Activated T-cell treated with anti-CD3 and anti-CD28 coated beads, Interleukin-2, amount 50 U/mL, for 4 hours (primary cell): ENCODE measurements around the gene CD151. TPM values are rescaled to one million over a fixed set of nuclear protein-coding genes. Genes with fewer than 3 reads are reported as not detected.

ENCODE experiments used
- ATAC-seq, 2 donors: fragments of 200-7000 bp; cut with Tn5 transposase; one replicate each; pipeline ENCODE4 v1.10.0; 2021
- DNase-seq: peaks from one replicate; pipeline ENCODE4 v3.0.0-alpha.2; 2020
- H3K27me3 Mint-ChIP-seq: one replicate; pipeline ENCODE4 v1.8.0; 2021; ENCODE audit warnings: low read depth, mixed read lengths
- H3K36me3 Mint-ChIP-seq: one replicate; pipeline ENCODE4 v1.8.0; 2022; ENCODE audit warnings: mixed read lengths; ENCODE audit not compliant: insufficient read depth
- H3K4me1 Mint-ChIP-seq: one replicate; pipeline ENCODE4 v1.8.0; 2021; ENCODE audit warnings: low read depth, mixed read lengths
- H3K4me3 Mint-ChIP-seq: one replicate; pipeline ENCODE4 v1.8.0; 2021; ENCODE audit warnings: mild to moderate bottlenecking, moderate library complexity, mixed read lengths
- H3K9me3 Mint-ChIP-seq: one replicate; pipeline ENCODE4 v1.8.0; 2021; ENCODE audit warnings: mixed read lengths
- total RNA-seq, 3 donors: library from RNA; stranded (reverse); gene quantifications; one replicate each; pipeline ENCODE4 v1.2.1, GENCODE V29; 2021

Gene CD151
- total RNA-seq, 3 donors from 2014 or later, result 33.5 to 39.2 (median 35.6) TPM

- DNase-seq (no peak), ATAC-seq (no peak)
- Mint-ChIP-seq H3K9me3 (no peaks in the 10 kb centered on the region), H3K4me1 (peaks cover 9% of the 10 kb centered on the region), H3K27me3 (peaks cover 1% of the 10 kb centered on the region), H3K36me3 (peaks cover 7% of the 10 kb centered on the region), H3K4me3 (peak overlapping the region; percentile 93)
These were observed 38.6 kb upstream of the CD151 start for GRCh38 chr11:794013-794765.

- Mint-ChIP-seq H3K27me3 (no peaks in the 10 kb centered on the region), H3K4me3 (peak overlapping the region; percentile 93), H3K9me3 (no peaks in the 10 kb centered on the region), H3K36me3 (peaks cover 7% of the 10 kb centered on the region), H3K4me1 (peaks cover 9% of the 10 kb centered on the region)
- no peak for ATAC-seq
- DNase-seq, result no peak
These were observed 37.8 kb upstream of the CD151 start for GRCh38 chr11:794766-795633.

GRCh38 chr11:795634-796564 is 36.9 kb upstream of the CD151 start:
- ATAC-seq (peak; percentile 68 to 73), DNase-seq (peak; percentile 71)
- Mint-ChIP-seq H3K27me3 (no peaks in the 10 kb centered on the region), H3K9me3 (no peaks in the 10 kb centered on the region), H3K4me1 (peaks cover 9% of the 10 kb centered on the region), H3K36me3 (peaks cover 7% of the 10 kb centered on the region), H3K4me3 (peak overlapping the region; percentile 93)

- H3K9me3 Mint-ChIP-seq, result no peaks in the 10 kb centered on the region
- peak overlapping the region; percentile 93 for H3K4me3 Mint-ChIP-seq
- H3K4me1 Mint-ChIP-seq, result peaks cover 9% of the 10 kb centered on the region
- no peak for DNase-seq
- H3K36me3 Mint-ChIP-seq, result peaks cover 3% of the 10 kb centered on the region
- H3K27me3 Mint-ChIP-seq, result no peaks in the 10 kb centered on the region
- ATAC-seq, result no peak
These were observed 36.0 kb upstream of the CD151 start for GRCh38 chr11:796565-797295.

- no peaks in the 10 kb centered on the region for H3K27me3 Mint-ChIP-seq
- no peaks in the 10 kb centered on the region for H3K36me3 Mint-ChIP-seq
- no peaks in the 10 kb centered on the region for H3K9me3 Mint-ChIP-seq
- H3K4me1 Mint-ChIP-seq, result peaks cover 9% of the 10 kb centered on the region
- H3K4me3 Mint-ChIP-seq, result peak overlapping the region; percentile 93
- DNase-seq (peak; percentile 57), ATAC-seq (peak; percentile 42 to 47)
These were observed 35.3 kb upstream of the CD151 start for GRCh38 chr11:797296-798092.

GRCh38 chr11:798093-798713 is 34.5 kb upstream of the CD151 start, which contains the start of gene SLC25A22:
TSS of gene SLC25A22 (minus strand) at chr11:798281. CDS start at chr11:795006, 3,275 bp downstream.
- DNase-seq, result peak; percentile 80
- Mint-ChIP-seq H3K27me3 (no peaks in the 10 kb centered on the region), H3K4me1 (peaks cover 11% of the 10 kb centered on the region), H3K36me3 (no peaks in the 10 kb centered on the region), H3K4me3 (peak within 1 kb of the TSS; percentile 93), H3K9me3 (no peaks in the 10 kb centered on the region)
- peak; percentile 57 to 65 for ATAC-seq

- ATAC-seq (no peak), DNase-seq (no peak)
- H3K27me3 Mint-ChIP-seq, result no peaks in the 10 kb centered on the region
- no peaks in the 10 kb centered on the region for H3K36me3 Mint-ChIP-seq
- no peaks in the 10 kb centered on the region for H3K9me3 Mint-ChIP-seq
- H3K4me3 Mint-ChIP-seq, result no peak overlapping the region
- peaks cover 18% of the 10 kb centered on the region for H3K4me1 Mint-ChIP-seq
These were observed 33.0 kb upstream of the CD151 start for GRCh38 chr11:799641-800316.

GRCh38 chr11:800473-800872 is 32.3 kb upstream of the CD151 start:
- Mint-ChIP-seq H3K4me1 (peaks cover 18% of the 10 kb centered on the region), H3K27me3 (no peaks in the 10 kb centered on the region), H3K9me3 (no peaks in the 10 kb centered on the region), H3K36me3 (no peaks in the 10 kb centered on the region), H3K4me3 (no peak overlapping the region)
- DNase-seq (no peak), ATAC-seq (no peak)

GRCh38 chr11:801097-801780 is 31.5 kb upstream of the CD151 start:
- ATAC-seq (no peak), DNase-seq (no peak)
- Mint-ChIP-seq H3K27me3 (no peaks in the 10 kb centered on the region), H3K9me3 (no peaks in the 10 kb centered on the region), H3K4me3 (no peak overlapping the region), H3K4me1 (peaks cover 16% of the 10 kb centered on the region), H3K36me3 (no peaks in the 10 kb centered on the region)

GRCh38 chr11:802018-802617 is 30.6 kb upstream of the CD151 start:
- DNase-seq, result no peak
- no peaks in the 10 kb centered on the region for H3K36me3 Mint-ChIP-seq
- H3K27me3 Mint-ChIP-seq, result no peaks in the 10 kb centered on the region

GRCh38 chr11:802693-803466 is 29.9 kb upstream of the CD151 start:
- H3K9me3 Mint-ChIP-seq, result no peaks in the 10 kb centered on the region
- H3K4me1 Mint-ChIP-seq, result peaks cover 10% of the 10 kb centered on the region
- no peaks in the 10 kb centered on the region for H3K36me3 Mint-ChIP-seq
- ATAC-seq, result no peak
- no peak overlapping the region for H3K4me3 Mint-ChIP-seq
- DNase-seq, result no peak
- H3K27me3 Mint-ChIP-seq, result no peaks in the 10 kb centered on the region

More at GRCh38 chr11:802018-802617, 30.6 kb upstream of the CD151 start:
- H3K4me1 Mint-ChIP-seq, result peaks cover 10% of the 10 kb centered on the region
- ATAC-seq, result no peak
- H3K4me3 Mint-ChIP-seq, result no peak overlapping the region
- no peaks in the 10 kb centered on the region for H3K9me3 Mint-ChIP-seq
